ENCODE results near the gene GALNT1. TPM values are rescaled to one million over a fixed set of nuclear protein-coding genes. Genes with fewer than 3 reads are reported as not detected.

Gene GALNT1
- polyA plus RNA-seq, 1 donor = 73.8 TPM

- DNase-seq = no peak
Observed at GRCh38 chr18:35617865-35618264, 36.3 kb downstream of the GALNT1 start.

GRCh38 chr18:35618289-35618688 lies 36.7 kb downstream of the GALNT1 start:
- no peak for DNase-seq

GRCh38 chr18:35618696-35619095 lies 37.2 kb downstream of the GALNT1 start:
- DNase-seq = no peak

GRCh38 chr18:35619464-35619863 lies 37.9 kb downstream of the GALNT1 start:
- DNase-seq = no peak

- DNase-seq = no peak
Observed at GRCh38 chr18:35619941-35620340, 38.4 kb downstream of the GALNT1 start.

- DNase-seq = no peak
Observed at GRCh38 chr18:35620765-35621164, 39.2 kb downstream of the GALNT1 start.

- DNase-seq = no peak
Observed at GRCh38 chr18:35623255-35623654, 41.7 kb downstream of the GALNT1 start.

- DNase-seq = no peak
Observed at GRCh38 chr18:35624146-35624545, 42.6 kb downstream of the GALNT1 start.

- DNase-seq = no peak
Observed at GRCh38 chr18:35625232-35625631, 43.7 kb downstream of the GALNT1 start.

- DNase-seq = no peak
Observed at GRCh38 chr18:35633761-35634160, 52.2 kb downstream of the GALNT1 start.

GRCh38 chr18:35634323-35634722 lies 52.8 kb downstream of the GALNT1 start:
- DNase-seq = no peak

GRCh38 chr18:35635170-35635569 lies 53.6 kb downstream of the GALNT1 start:
- no peak for DNase-seq

GRCh38 chr18:35637227-35637626 lies 55.7 kb downstream of the GALNT1 start:
- no peak for DNase-seq

GRCh38 chr18:35639296-35639695 lies 57.8 kb downstream of the GALNT1 start:
- no peak for DNase-seq

- no peak for DNase-seq
Observed at GRCh38 chr18:35641467-35641866, 59.9 kb downstream of the GALNT1 start.

GRCh38 chr18:35641916-35642315 lies 60.4 kb downstream of the GALNT1 start:
- no peak for DNase-seq

- no peak for DNase-seq
Observed at GRCh38 chr18:35642802-35643201, 61.3 kb downstream of the GALNT1 start.

- no peak for DNase-seq
Observed at GRCh38 chr18:35646449-35646848, 64.9 kb downstream of the GALNT1 start.

- no peak for DNase-seq
Observed at GRCh38 chr18:35653392-35654135, 72.0 kb downstream of the GALNT1 start.

GRCh38 chr18:35658112-35658511 lies 76.6 kb downstream of the GALNT1 start:
- DNase-seq = no peak

- DNase-seq = peak; percentile 4
Observed at GRCh38 chr18:35661483-35662146, 80.1 kb downstream of the GALNT1 start.

- DNase-seq = no peak
Observed at GRCh38 chr18:35662293-35663062, 80.9 kb downstream of the GALNT1 start.

GRCh38 chr18:35671966-35672603 lies 90.5 kb downstream of the GALNT1 start:
- no peak for DNase-seq
